KOPT-K1 (cell line): ENCODE data around the gene FLRT3.

ENCODE experiments used
- H3K27ac ChIP-seq: fragments of 200-600 bp; sonication (generic); 2 replicates; pipeline ENCODE4 v1.5.1; 2016; ENCODE audit warnings: antibody characterized with exemption, mild to moderate bottlenecking, low read depth, low read length; ENCODE audit not compliant: poor library complexity, severe bottlenecking
- H3K36me3 ChIP-seq: fragments of 200-600 bp; sonication (generic); 2 replicates; pipeline ENCODE4 v1.5.1; 2017; ENCODE audit warnings: antibody characterized with exemption, mild to moderate bottlenecking, low read length, moderate library complexity; ENCODE audit not compliant: insufficient read depth
- H3K9me3 ChIP-seq: fragments of 200-600 bp; sonication (generic); 2 replicates; pipeline ENCODE4 v1.5.1; 2017; ENCODE audit warnings: antibody characterized with exemption, low read length, mild to moderate bottlenecking; ENCODE audit not compliant: insufficient read depth, poor library complexity, severe bottlenecking

The FLRT3 gene

DNA sequence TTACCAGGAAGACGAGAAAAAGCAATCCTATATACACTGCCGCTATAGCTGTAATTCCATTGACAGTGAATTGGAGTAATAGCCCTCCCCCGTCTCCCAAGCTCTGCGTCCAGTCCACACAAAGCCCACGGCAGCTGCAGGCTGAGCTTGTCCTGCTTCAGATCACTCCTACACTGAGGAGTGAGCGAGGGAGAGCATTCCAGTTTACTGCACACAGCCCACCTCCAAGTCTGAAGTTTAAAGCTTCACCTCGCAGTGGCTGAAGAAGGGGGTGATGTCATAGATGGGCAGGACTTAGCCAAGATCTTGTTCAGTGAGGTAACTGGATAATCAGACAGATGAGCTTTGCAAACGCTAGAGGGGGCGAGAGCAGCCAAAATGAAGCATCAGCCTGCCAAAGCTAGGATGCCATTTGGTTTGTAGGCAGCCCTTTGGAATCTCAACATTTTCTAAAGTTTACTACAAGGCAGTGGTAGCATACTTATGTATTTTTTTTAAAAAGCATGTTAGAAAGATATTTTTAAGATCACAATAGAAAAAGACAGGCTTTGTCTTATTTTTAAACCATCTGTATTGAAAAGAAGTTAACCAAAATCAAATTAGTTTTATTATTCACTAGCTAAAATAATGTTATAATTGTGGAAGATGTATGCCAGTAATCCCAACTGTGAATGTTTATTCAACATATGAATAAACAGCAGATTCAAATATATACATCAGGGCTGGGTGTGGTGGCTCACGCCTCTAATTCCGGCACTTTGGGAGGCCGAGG lies at the start of gene FLRT3:
FLRT3 (minus strand) TSS at position 213 of the 772 bp plus-strand sequence. CDS start 10,106 bp downstream, outside the sequence.
- no peak within 1 kb of the TSS for H3K27ac ChIP-seq
- no peaks in the 10 kb centered on the region for H3K36me3 ChIP-seq
- H3K9me3 ChIP-seq: no peaks in the 10 kb centered on the region

DNA sequence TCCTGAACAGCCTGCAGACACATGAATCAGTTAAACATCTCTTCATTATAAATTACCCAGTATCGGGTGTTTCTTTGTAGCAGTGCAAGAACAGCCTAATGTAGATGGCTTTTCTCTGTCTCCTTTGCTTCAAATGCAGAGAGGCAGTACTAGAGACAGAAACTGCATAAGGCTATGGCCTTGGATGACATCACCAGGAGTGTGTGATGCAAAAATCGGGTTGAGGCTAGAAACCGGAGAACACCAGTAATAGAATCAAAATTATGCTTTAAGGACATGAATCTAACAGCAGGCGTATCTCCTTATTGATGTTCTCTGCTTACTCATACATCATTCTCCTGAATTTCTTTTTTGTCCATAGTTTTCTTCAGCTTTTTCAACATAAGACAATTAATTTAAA lies 49.3 kb upstream of the FLRT3 start:
- H3K27ac ChIP-seq: no peak overlapping the region
- H3K9me3 ChIP-seq: peaks cover 6% of the 10 kb centered on the region
- H3K36me3 ChIP-seq: no peaks in the 10 kb centered on the region

DNA sequence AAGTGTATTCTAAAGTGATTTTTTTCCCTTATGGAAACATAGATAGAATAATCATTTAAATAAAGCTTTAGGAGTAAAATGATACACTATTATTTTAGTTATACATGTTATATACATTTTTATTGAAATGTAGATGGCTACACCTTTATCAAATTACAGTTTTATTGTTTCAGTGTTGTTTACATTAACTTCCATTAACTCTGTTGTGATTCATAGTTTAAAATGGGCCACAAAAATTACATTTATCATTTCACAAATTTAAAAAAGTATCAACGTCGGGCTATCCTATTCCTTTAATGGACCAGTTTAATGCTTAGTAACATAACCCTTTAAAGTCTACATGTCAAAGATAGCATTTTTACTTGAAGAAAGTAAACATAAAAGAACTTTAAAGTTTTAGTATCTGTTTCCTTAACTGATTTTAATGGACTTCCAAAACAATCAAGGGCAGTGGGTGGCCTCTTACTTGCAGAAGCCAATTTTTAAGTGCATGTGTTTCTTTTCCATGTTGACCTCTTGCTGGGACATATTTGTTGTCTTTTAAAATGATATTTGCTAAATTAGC lies 47.8 kb upstream of the FLRT3 start:
- Histone ChIP-seq H3K9me3 (peaks cover 6% of the 10 kb centered on the region), H3K27ac (no peak overlapping the region), H3K36me3 (no peaks in the 10 kb centered on the region)

DNA sequence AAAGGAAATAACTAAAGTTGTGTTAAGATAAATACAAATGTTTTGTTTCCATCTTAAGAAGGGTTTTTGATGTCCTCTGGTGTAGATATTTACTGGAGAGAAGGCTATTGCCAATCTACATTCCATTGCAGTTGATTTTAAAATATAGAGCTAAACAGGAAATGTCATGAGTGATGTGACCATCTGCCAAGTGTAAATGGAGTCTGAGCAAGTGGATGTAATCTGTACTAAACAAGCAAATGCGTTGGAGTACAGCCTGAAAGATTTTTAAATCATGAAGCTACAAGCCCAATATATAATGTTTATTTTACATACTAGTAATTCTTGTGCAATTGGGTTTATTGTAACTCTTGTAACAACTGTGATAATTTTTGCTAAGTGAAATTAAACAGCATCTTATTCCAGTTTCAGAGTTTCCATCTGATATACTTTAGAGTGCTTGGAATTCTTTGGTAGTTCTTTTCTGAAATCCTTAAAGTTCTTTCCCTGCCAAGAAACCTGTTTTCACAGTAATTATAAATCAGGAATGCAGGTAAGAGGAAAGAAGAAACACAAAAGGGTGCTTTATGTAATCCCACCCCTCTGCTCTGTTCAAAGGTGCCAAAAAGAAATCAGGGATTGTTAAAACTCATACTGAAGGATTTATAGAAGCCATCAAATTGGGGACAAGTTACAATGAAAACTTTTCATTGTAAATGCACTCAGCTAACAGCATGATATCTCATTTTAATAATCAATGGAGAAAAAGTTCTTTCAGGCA lies 47.2 kb upstream of the FLRT3 start:
- no peak overlapping the region for H3K27ac ChIP-seq
- H3K36me3 ChIP-seq: no peaks in the 10 kb centered on the region
- H3K9me3 ChIP-seq: peaks cover 6% of the 10 kb centered on the region

DNA sequence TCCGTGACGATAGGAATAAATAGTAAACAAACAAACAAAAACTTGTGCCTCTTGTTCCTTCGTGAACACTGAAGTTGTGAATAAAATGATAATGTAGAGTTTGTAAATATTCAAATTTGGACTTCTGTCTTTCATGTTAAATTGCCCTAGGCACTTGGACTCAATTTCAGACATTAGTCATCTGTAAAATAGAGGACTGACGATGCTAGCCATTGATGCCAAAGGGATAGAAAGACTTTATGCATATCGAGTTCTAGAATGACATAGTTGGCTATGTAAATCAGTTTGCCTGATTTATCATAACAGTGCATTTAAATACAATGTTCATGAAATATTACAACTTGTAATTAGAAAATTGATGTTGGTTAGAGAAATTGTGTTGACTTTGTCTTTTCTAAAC lies 45.9 kb upstream of the FLRT3 start:
- H3K27ac ChIP-seq: no peak overlapping the region
- H3K36me3 ChIP-seq: no peaks in the 10 kb centered on the region
- H3K9me3 ChIP-seq: peaks cover 6% of the 10 kb centered on the region

DNA sequence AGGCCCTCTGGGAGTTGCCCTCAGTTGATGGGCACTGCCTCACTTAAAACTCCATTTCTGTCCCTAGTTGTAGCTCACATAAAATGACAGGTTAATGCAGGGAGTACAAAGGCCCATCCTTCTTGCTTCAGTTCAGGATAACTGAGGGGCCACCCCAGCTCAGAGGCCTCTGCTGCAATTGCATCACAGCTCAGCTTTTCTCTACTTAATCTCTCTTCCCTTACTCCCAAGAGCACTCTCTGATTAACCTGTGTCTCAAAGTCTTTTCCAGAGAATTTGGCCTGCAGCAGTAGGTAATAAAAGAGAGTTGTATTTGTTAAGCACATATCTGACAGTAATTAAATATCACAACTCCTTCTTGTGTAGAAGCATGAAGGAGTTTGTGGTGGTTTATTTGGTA lies 40.9 kb upstream of the FLRT3 start:
- Histone ChIP-seq H3K36me3 (no peaks in the 10 kb centered on the region), H3K27ac (no peak overlapping the region), H3K9me3 (no peaks in the 10 kb centered on the region)

DNA sequence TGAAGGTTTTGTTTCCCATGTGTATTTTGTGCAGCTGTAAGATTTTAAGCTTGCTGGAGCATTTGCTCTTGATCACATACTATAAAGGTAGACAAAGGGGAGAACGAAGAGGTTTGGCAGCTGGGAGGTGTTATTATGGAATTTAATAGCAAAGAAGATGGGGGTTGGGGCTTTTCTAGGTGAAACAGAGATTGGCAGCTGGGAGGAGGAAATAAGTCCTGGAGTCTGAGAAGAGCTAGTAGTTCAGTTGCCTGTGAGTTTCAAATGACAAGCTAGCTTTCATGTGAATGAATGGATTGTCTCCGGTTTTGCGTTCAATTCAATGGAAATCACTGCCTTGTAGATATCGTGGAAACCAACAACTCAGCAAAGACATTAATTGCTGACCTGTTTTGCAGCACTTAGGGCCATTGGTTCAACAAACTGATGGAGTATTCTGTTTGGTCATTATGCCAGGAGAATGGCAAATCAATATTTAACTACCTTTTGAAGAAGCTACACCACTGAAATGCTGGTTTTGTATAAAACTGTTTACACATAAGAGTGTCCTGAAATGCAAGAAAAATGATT lies 38.1 kb upstream of the FLRT3 start:
- H3K36me3 ChIP-seq: no peaks in the 10 kb centered on the region
- H3K9me3 ChIP-seq: no peaks in the 10 kb centered on the region
- no peak overlapping the region for H3K27ac ChIP-seq

DNA sequence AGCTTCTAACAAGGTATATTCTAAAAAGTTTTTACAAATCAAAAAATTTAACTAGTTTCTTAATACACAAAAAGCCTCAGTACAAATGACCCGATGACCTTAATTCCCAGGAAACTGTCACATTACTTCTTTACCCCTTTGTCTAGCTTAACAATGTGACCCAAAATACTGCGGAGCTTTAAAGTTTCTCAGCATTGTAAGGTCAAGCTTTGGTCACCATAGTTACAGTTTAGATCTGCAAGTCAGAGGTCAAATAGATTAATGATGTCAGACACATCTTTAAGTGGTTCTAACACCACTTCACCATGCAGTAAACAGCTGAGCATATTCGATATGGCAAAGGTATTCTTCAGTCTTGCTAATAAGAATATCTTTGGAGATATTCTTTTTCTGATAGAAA lies 36.8 kb upstream of the FLRT3 start:
- H3K9me3 ChIP-seq: no peaks in the 10 kb centered on the region
- no peaks in the 10 kb centered on the region for H3K36me3 ChIP-seq
- H3K27ac ChIP-seq: no peak overlapping the region

DNA sequence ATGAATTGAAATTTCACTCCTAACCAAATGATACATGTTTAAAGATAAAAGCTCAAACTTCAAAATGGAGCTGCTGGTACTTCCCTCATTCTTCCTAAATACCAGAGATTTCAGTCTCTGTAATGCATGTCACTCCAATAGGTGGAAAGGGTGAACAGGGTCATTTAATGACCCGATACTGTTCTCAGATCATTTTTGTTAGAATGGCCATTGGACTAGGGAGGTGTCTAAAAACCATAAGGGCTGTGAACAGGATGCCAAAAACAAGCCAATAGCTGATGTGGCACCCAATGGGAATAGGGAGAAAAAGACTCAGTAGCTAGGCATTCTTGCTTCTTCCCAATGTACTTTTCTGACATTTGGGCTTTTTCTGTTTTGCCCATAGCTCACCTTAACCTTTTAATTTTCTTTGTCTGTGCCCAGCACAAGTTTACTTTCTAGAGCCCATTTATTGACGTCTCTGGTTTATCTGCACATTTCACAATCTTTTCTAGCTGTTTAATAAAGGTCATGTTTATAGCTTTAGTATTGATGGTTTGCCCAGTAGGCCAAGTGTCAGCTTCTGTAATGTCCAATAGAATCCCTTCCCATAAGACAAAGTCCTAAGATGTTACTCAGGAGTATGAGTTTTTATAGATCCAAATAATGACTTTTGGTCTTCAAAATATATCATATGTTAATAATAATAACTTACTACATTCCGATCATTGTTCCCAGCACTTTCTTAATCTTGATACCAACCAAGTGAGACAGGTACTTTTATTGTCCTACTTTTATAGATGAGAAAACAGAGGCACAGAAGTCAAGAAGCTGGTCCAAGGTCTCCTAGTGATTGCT lies 24.3 kb upstream of the FLRT3 start:
- Histone ChIP-seq H3K9me3 (no peaks in the 10 kb centered on the region), H3K36me3 (no peaks in the 10 kb centered on the region), H3K27ac (no peak overlapping the region)

DNA sequence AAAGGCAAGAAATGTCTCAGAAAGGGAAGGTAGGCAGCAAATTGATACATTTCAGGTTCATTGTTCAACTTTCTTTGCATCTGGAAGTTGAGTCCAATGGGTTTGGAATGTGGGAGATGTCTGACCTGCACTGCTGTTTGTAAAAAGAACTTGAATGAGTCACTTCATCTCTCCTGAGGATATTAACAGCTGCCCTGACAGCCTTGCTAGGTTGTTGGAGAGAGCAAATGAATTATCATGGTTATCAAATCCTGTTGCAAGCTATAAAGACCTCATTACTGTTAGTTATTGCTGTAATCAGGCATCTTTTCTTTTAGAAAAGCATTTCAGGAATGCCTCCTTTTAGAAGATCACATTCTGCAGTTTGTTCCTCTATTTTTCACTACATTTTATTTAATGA lies 23.0 kb upstream of the FLRT3 start:
- no peaks in the 10 kb centered on the region for H3K36me3 ChIP-seq
- no peak overlapping the region for H3K27ac ChIP-seq
- H3K9me3 ChIP-seq: no peaks in the 10 kb centered on the region

DNA sequence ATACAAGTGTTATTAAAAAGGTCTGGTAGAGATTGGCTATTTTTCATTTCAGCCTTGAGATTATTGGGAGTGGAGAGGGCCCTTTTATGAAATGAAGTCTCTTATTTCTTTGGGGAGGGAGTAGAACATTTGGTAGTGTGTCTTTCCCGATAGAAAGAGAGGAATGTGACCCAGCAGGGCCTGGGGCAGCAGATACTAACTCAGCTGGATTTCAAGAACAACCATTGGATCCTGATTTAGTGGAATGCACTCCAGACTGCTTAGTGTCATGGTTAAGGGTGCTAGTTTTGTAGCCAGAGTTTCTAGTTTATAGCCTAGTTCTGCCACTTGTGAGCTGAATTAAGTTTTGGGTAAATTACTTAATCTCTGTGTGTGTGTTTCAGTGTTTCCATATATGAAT lies 18.4 kb upstream of the FLRT3 start:
- H3K27ac ChIP-seq: no peak overlapping the region
- H3K9me3 ChIP-seq: no peaks in the 10 kb centered on the region
- no peaks in the 10 kb centered on the region for H3K36me3 ChIP-seq

DNA sequence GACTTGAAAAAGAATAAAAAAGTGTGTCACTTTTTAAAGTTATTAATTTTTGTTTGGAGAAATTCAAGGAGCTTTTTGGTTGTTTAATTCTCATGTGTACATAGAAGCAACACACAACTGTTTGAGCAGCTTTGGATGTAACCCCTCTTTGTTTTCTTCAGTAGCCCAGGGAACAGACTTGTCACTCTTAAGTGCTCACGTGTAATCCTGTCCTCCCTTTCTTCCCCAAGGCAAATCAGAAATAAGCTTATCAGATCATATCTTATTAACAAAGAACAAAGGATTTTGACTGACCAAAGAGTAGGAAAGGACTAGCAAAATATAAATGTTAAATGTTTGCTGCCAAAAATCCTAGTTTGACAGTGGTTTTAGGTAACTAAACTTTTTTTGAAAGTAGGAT lies 7.3 kb upstream of the FLRT3 start:
- H3K9me3 ChIP-seq: no peaks in the 10 kb centered on the region
- H3K27ac ChIP-seq: no peak overlapping the region
- H3K36me3 ChIP-seq: no peaks in the 10 kb centered on the region

DNA sequence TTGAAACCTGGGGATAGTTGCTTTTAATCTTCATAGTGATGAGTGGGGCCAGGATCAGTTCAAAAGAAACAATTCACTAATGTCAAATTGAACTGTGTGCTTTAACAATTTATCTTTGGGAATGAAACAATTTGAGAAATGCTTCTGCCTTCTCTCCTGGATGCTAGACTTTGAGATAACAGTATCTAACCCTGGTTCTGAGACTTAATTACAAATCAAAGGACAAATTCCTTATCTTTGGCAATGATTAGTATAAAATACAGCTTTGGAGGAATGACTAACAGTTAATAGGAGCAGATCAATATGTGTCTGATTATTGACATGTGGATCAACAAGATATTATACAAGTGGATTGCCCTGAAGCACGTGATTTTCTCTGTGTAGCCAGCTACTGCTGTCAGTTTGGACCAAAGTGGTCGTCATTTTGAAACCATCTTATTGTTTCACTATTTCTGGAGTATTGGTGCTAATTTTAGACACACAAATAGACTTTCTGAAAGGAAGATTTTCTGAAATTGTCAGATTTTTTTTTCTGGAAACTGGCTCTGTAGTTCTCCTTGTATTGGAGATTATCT lies 6.2 kb upstream of the FLRT3 start:
- H3K9me3 ChIP-seq: no peaks in the 10 kb centered on the region
- H3K36me3 ChIP-seq: no peaks in the 10 kb centered on the region
- no peak overlapping the region for H3K27ac ChIP-seq

DNA sequence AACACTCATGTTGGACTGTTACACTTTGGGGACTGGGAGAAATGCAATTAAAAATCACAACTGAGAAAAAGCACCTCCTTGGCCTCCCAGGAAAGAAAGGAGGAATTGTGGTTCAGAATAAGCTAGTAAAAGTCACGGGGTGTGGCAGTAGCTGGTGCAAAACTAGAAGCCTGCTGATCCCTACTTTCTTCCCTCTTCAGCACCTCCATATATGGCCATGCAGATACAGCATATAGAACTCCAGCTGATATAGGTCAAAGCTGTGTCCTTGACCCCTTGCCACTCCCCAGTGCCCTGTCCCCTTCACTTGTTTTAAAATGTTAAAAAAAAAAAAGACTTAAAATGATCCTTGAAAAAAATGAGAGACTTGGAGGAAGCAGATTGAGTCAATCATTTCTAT lies 5.5 kb upstream of the FLRT3 start:
- Histone ChIP-seq H3K36me3 (no peaks in the 10 kb centered on the region), H3K27ac (no peak overlapping the region), H3K9me3 (no peaks in the 10 kb centered on the region)
